ENCODE results near the gene SDK1. TPM values are rescaled to one million over a fixed set of nuclear protein-coding genes. Genes with fewer than 3 reads are reported as not detected.

The SDK1 gene
- polyA plus RNA-seq, 2 of the 4 experiments (the other 2 are of a cell fraction): 0.12 to 0.28 TPM

DNA sequence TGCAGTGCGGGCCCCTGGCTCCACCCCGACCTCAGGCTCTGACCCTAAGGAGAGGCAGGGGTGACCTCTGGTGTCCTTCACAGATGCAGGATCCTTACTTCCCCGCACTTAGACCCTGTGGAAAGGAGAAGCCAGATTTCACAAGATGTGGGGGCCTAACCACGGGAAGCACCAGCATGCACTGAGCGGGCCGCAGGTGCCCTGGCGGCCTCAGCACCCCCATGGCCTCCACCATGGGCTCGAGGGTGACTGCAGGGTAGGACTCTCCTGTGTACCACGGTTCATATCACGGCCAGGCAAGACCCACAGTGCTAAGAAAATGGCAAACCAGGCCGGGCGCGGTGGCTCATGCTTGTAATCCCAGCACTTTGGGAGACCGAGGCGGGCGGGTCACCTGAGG lies 971.1 kb downstream of the SDK1 start:
- FAIRE-seq (no peak), DNase-seq (ENCODE audit: low read depth in 1 of 2, low spot score in 1 of 2) (no peak), ATAC-seq (no peak)
- H3K27ac ChIP-seq: no peak overlapping the region
- TF ChIP-seq ZNF302 (CRISPR knock-in tag; IDR thresholded peaks at IDR 0.05): no peak
- no peak for TF ChIP-seq TFCP2L1 (CRISPR knock-in tag; IDR thresholded peaks at IDR 0.05)
- TF ChIP-seq MAZ (IDR thresholded peaks at IDR 0.05; ENCODE audit: borderline replicate concordance, low read depth, low read length): no peak
- no peak for TF ChIP-seq EHF (CRISPR knock-in tag; IDR thresholded peaks at IDR 0.05)
- TF ChIP-seq, protein P1, sequence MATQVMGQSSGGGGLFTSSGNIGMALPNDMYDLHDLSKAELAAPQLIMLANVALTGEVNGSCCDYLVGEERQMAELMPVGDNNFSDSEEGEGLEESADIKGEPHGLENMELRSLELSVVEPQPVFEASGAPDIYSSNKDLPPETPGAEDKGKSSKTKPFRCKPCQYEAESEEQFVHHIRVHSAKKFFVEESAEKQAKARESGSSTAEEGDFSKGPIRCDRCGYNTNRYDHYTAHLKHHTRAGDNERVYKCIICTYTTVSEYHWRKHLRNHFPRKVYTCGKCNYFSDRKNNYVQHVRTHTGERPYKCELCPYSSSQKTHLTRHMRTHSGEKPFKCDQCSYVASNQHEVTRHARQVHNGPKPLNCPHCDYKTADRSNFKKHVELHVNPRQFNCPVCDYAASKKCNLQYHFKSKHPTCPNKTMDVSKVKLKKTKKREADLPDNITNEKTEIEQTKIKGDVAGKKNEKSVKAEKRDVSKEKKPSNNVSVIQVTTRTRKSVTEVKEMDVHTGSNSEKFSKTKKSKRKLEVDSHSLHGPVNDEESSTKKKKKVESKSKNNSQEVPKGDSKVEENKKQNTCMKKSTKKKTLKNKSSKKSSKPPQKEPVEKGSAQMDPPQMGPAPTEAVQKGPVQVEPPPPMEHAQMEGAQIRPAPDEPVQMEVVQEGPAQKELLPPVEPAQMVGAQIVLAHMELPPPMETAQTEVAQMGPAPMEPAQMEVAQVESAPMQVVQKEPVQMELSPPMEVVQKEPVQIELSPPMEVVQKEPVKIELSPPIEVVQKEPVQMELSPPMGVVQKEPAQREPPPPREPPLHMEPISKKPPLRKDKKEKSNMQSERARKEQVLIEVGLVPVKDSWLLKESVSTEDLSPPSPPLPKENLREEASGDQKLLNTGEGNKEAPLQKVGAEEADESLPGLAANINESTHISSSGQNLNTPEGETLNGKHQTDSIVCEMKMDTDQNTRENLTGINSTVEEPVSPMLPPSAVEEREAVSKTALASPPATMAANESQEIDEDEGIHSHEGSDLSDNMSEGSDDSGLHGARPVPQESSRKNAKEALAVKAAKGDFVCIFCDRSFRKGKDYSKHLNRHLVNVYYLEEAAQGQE (IDR thresholded peaks at IDR 0.05): no peak
- TF ChIP-seq, protein P2, sequence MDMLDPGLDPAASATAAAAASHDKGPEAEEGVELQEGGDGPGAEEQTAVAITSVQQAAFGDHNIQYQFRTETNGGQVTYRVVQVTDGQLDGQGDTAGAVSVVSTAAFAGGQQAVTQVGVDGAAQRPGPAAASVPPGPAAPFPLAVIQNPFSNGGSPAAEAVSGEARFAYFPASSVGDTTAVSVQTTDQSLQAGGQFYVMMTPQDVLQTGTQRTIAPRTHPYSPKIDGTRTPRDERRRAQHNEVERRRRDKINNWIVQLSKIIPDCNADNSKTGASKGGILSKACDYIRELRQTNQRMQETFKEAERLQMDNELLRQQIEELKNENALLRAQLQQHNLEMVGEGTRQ (IDR thresholded peaks at IDR 0.05): no peak
- no peak for TF ChIP-seq POLR2AphosphoS2 (conservative IDR thresholded peaks at IDR 0.05; ENCODE audit: low read length)
- TF ChIP-seq HOXB13 (CRISPR knock-in tag; IDR thresholded peaks at IDR 0.05; ENCODE audit: low read depth): no peak
- TF ChIP-seq ZSCAN20 (CRISPR knock-in tag; IDR thresholded peaks at IDR 0.05): no peak
- TF ChIP-seq POLR2A (IDR thresholded peaks at IDR 0.05; ENCODE audit: low read length): no peak
- TF ChIP-seq SMC3 (IDR thresholded peaks at IDR 0.05): no peak
- TF ChIP-seq FOSL2 (IDR thresholded peaks at IDR 0.05): no peak
- TF ChIP-seq FOSL2 (CRISPR knock-in tag; IDR thresholded peaks at IDR 0.05): no peak
- TF ChIP-seq CHD2 (IDR thresholded peaks at IDR 0.05; ENCODE audit: low read length, partially characterized antibody): no peak
- no peaks in the 10 kb centered on the region for H3K9me3 ChIP-seq
- POLR2A ChIA-PET: no interaction called here
- CTCF ChIA-PET: no interaction called here
- WGBS (ENCODE audit: missing lambda C conversion rate): 47% methylated on average over 16 of the region's 16 CpGs
- no peaks in the 10 kb centered on the region for H3K4me1 ChIP-seq
- H3K4me3 ChIP-seq: no peak overlapping the region
- no peak overlapping the region for H3K4me2 ChIP-seq

DNA sequence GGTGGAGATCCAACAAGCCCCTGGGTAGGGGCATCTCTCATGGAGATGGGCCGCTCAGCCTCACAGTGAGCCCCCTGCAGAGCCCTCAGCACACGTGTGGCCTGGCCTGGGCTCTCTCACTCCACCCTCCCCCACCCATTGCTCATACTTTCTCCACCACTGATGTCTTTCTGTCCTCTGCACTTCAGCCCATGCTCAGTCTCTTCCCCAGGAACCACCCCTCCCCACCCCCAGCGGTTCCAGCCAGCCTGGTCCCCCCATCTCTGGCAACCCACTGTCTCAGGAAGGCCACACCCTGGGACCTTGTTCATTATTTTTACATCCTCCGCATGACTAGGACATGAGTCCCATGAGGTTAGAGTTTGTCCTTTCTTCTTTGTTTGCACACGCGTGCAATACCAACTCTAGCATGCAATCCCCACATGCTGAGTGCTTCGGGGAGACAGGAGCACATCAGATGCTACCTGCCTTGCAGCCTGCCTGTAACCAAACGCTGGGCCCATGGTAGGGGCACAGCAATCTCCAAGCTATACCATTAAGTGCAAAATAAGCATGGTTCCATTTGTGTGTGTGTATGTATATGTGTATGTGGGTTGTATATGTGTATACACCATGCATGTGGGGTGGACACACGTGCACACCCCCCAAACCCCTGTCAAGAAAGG lies 972.6 kb downstream of the SDK1 start:
- no peak for ATAC-seq
- no peak for FAIRE-seq
- TF ChIP-seq, protein P3, sequence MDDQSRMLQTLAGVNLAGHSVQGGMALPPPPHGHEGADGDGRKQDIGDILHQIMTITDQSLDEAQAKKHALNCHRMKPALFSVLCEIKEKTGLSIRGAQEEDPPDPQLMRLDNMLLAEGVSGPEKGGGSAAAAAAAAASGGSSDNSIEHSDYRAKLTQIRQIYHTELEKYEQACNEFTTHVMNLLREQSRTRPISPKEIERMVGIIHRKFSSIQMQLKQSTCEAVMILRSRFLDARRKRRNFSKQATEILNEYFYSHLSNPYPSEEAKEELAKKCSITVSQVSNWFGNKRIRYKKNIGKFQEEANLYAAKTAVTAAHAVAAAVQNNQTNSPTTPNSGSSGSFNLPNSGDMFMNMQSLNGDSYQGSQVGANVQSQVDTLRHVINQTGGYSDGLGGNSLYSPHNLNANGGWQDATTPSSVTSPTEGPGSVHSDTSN (IDR thresholded peaks at IDR 0.05): no peak
- TF ChIP-seq CEBPB (IDR thresholded peaks at IDR 0.05): no peak
- TF ChIP-seq, protein P4, sequence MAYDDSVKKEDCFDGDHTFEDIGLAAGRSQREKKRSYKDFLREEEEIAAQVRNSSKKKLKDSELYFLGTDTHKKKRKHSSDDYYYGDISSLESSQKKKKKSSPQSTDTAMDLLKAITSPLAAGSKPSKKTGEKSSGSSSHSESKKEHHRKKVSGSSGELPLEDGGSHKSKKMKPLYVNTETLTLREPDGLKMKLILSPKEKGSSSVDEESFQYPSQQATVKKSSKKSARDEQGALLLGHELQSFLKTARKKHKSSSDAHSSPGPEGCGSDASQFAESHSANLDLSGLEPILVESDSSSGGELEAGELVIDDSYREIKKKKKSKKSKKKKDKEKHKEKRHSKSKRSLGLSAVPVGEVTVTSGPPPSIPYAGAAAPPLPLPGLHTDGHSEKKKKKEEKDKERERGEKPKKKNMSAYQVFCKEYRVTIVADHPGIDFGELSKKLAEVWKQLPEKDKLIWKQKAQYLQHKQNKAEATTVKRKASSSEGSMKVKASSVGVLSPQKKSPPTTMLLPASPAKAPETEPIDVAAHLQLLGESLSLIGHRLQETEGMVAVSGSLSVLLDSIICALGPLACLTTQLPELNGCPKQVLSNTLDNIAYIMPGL (CRISPR knock-in tag; IDR thresholded peaks at IDR 0.05; ENCODE audit: borderline replicate concordance): no peak
- no peak for TF ChIP-seq JUNB (IDR thresholded peaks at IDR 0.05)
- TF ChIP-seq EP300 (IDR thresholded peaks at IDR 0.05): no peak
- TF ChIP-seq ZC3H11A (IDR thresholded peaks at IDR 0.05): no peak
- TF ChIP-seq HOXA7 (CRISPR knock-in tag; IDR thresholded peaks at IDR 0.05): no peak
- TF ChIP-seq RARB (CRISPR knock-in tag; IDR thresholded peaks at IDR 0.05): no peak
- no peak for TF ChIP-seq FOSB (CRISPR knock-in tag; IDR thresholded peaks at IDR 0.05)
- no peak for TF ChIP-seq GATA3 (IDR thresholded peaks at IDR 0.05; ENCODE audit: borderline replicate concordance)
- TF ChIP-seq ESRRA (IDR thresholded peaks at IDR 0.05; ENCODE audit: borderline replicate concordance, low read length): no peak
- no peak for TF ChIP-seq RFX5 (IDR thresholded peaks at IDR 0.05)
- no peak for TF ChIP-seq MYC (IDR thresholded peaks at IDR 0.05; ENCODE audit: borderline replicate concordance, low read length)
- TF ChIP-seq CHD4 (IDR thresholded peaks at IDR 0.05; ENCODE audit: borderline replicate concordance): no peak
- TF ChIP-seq, protein P5, sequence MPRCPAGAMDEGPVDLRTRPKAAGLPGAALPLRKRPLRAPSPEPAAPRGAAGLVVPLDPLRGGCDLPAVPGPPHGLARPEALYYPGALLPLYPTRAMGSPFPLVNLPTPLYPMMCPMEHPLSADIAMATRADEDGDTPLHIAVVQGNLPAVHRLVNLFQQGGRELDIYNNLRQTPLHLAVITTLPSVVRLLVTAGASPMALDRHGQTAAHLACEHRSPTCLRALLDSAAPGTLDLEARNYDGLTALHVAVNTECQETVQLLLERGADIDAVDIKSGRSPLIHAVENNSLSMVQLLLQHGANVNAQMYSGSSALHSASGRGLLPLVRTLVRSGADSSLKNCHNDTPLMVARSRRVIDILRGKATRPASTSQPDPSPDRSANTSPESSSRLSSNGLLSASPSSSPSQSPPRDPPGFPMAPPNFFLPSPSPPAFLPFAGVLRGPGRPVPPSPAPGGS (IDR thresholded peaks at IDR 0.05): no peak
- TF ChIP-seq NPAS2 (CRISPR knock-in tag; IDR thresholded peaks at IDR 0.05; ENCODE audit: borderline replicate concordance): no peak
- no peak for DNase-seq (ENCODE audit: low read depth in 1 of 2, low spot score in 1 of 2)
- no peak overlapping the region for H3K4me2 ChIP-seq
- ChIA-PET POLR2A (no interaction called here), CTCF (no interaction called here)
- H3K9me3 ChIP-seq: no peaks in the 10 kb centered on the region
- no peaks in the 10 kb centered on the region for H3K4me1 ChIP-seq
- no peak overlapping the region for H3K27ac ChIP-seq
- WGBS (ENCODE audit: missing lambda C conversion rate): 33% methylated on average over 8 of the region's 9 CpGs
- no peak overlapping the region for H3K4me3 ChIP-seq

Measured in A549 (cell line).